Testis (tissue), 3 donors: ENCODE measurements around the gene SLC2A5. TPM values are rescaled to one million over a fixed set of nuclear protein-coding genes. Genes with fewer than 3 reads are reported as not detected.

Experiments used
- DNase-seq: peaks from one replicate; pipeline ENCODE4 v3.0.0-alpha.2; 2019
- H3K27ac ChIP-seq, 2 donors: fragments of 200-600 bp; sonication (generic); one replicate each; pipeline ENCODE4 v1.5.1; 2019
- H3K27me3 ChIP-seq: fragments of 200-600 bp; sonication (generic); one replicate; pipeline ENCODE4 v1.5.1; 2019
- H3K36me3 ChIP-seq: fragments of 200-600 bp; sonication (generic); one replicate; pipeline ENCODE4 v1.5.1; 2017; ENCODE audit warnings: low read depth; ENCODE audit errors: missing control alignments
- H3K4me1 ChIP-seq: fragments of 200-600 bp; sonication (generic); one replicate; pipeline ENCODE4 v1.5.1; 2019
- H3K4me3 ChIP-seq, 2 donors: fragments of 200-600 bp; sonication (generic); one replicate each; pipeline ENCODE4 v1.5.1; 2017 to 2019
- H3K9me3 ChIP-seq: fragments of 200-600 bp; sonication (generic); one replicate; pipeline ENCODE4 v1.5.1; 2017
- CTCF ChIP-seq, 3 experiments: fragments of 450-650 bp in 2 of 3; fragments of 200-600 bp in 1 of 3; sonication (generic) in 1 of 3; IDR thresholded peaks; one replicate each; pipeline ENCODE4 v1.5.1; 2016 to 2019; ENCODE audit warnings: antibody characterized with exemption in 3 of 3, mild to moderate bottlenecking in 2 of 3, moderate library complexity in 1 of 3
- POLR2A ChIP-seq: fragments of 450-650 bp; IDR thresholded peaks from one replicate; pipeline ENCODE4 v1.6.1; 2017; ENCODE audit warnings: antibody characterized with exemption, mild to moderate bottlenecking, moderate library complexity
- WGBS, 2 donors: methylation state at CpG; one replicate each; pipeline ENCODE4 v1.1.5; 2018; 5-methylcytosine and 5-hydroxymethylcytosine counted together
- intact Hi-C: fragments of 100-400 bp; cut with DNase I; formaldehyde crosslinking; loops from one replicate; pipeline ENCODE4 v1.15.1; 2023; ENCODE audit warnings: low total_unique reads
- polyA plus RNA-seq: library from polyadenylated mRNA; stranded (reverse); fragments of 350-450 nt; fragmentation: Illumina TruSeq; extraction: RNeasy Lipid Tissue Mini Kit (QIAGEN cat#74804); gene quantifications from one replicate; pipeline ENCODE4 v1.2.3, GENCODE V29; 2014; ENCODE audit warnings: low read depth, low replicate concordance; ENCODE audit not compliant: insufficient read depth
- total RNA-seq, 2 donors: library from RNA; depleted of rRNA; stranded (reverse); fragments of >200 nt; gene quantifications; one replicate each; pipeline ENCODE4 v1.2.3, GENCODE V29; 2016

The SLC2A5 gene
- total and polyA plus RNA-seq, 3 donors from 2014 or later, result 74.1 to 230 (median 90.5) TPM

- Histone ChIP-seq H3K27me3 (no peaks in the 10 kb centered on the region), H3K4me3 (no peak overlapping the region), H3K27ac (no peak overlapping the region), H3K4me1 (no peaks in the 10 kb centered on the region), H3K36me3 (no peaks in the 10 kb centered on the region), H3K9me3 (no peaks in the 10 kb centered on the region)
- intact Hi-C loops, result no loop called here
- WGBS, 2 donors, result 89 to 93% methylated on average over 7 of the region's 7 CpGs
- DNase-seq, result no peak
- TF ChIP-seq CTCF (IDR thresholded peaks at IDR 0.05) (no peak), POLR2A (no peak)
Observed at GRCh38 chr1:9045861-9046510, 23.4 kb downstream of the SLC2A5 start.

- TF ChIP-seq CTCF (IDR thresholded peaks at IDR 0.05), result no peak
- TF ChIP-seq POLR2A, result no peak
- Histone ChIP-seq H3K36me3 (no peaks in the 10 kb centered on the region), H3K4me1 (no peaks in the 10 kb centered on the region), H3K27ac (no peak overlapping the region), H3K27me3 (no peaks in the 10 kb centered on the region), H3K4me3 (no peak overlapping the region), H3K9me3 (no peaks in the 10 kb centered on the region)
- no peak for DNase-seq
- WGBS, 2 donors, result 95 to 98% methylated on average over 4 of the region's 4 CpGs
- intact Hi-C loops, result no loop called here
Observed at GRCh38 chr1:9044236-9044635, 25.2 kb downstream of the SLC2A5 start.

- DNase-seq, result no peak
- H3K9me3 ChIP-seq, result no peaks in the 10 kb centered on the region
- no peak overlapping the region for H3K4me3 ChIP-seq
- intact Hi-C loops, result no loop called here
- no peak overlapping the region for H3K27ac ChIP-seq
- 92 to 94% methylated on average over 5 of the region's 5 CpGs for WGBS, 2 donors
- H3K36me3 ChIP-seq, result no peaks in the 10 kb centered on the region
- H3K27me3 ChIP-seq, result no peaks in the 10 kb centered on the region
- TF ChIP-seq POLR2A, result no peak
- no peak for TF ChIP-seq CTCF (IDR thresholded peaks at IDR 0.05)
- no peaks in the 10 kb centered on the region for H3K4me1 ChIP-seq
Observed at GRCh38 chr1:9042272-9042671, 27.2 kb downstream of the SLC2A5 start.

- Histone ChIP-seq H3K27ac (no peak overlapping the region), H3K4me1 (no peaks in the 10 kb centered on the region), H3K36me3 (no peaks in the 10 kb centered on the region), H3K27me3 (no peaks in the 10 kb centered on the region), H3K4me3 (no peak overlapping the region), H3K9me3 (no peaks in the 10 kb centered on the region)
- intact Hi-C loops, result no loop called here
- TF ChIP-seq CTCF (IDR thresholded peaks at IDR 0.05) (no peak), POLR2A (no peak)
- WGBS, 2 donors, result 89 to 91% methylated on average over 13 to 14 of the region's 14 CpGs
- DNase-seq, result no peak
Observed at GRCh38 chr1:9041116-9041779, 28.2 kb downstream of the SLC2A5 start.

GRCh38 chr1:9040659-9041030, 28.8 kb downstream of the SLC2A5 start:
- Histone ChIP-seq H3K27me3 (no peaks in the 10 kb centered on the region), H3K4me3 (no peak overlapping the region), H3K36me3 (no peaks in the 10 kb centered on the region), H3K4me1 (no peaks in the 10 kb centered on the region), H3K9me3 (no peaks in the 10 kb centered on the region), H3K27ac (no peak overlapping the region)
- intact Hi-C loops, result no loop called here
- 81 to 96% methylated on average over 6 of the region's 6 CpGs for WGBS, 2 donors
- DNase-seq, result no peak
- TF ChIP-seq POLR2A (no peak), CTCF (IDR thresholded peaks at IDR 0.05) (no peak)
